Measurements from ENCODE around the gene CCDC122. TPM values are rescaled to one million over a fixed set of nuclear protein-coding genes. Genes with fewer than 3 reads are reported as not detected.

Gene CCDC122
- total and polyA plus RNA-seq, 2 of the 8 experiments (the other 6 are each of a cell fraction or from before 2014, with no cell fraction given): 2.9 to 5.8 TPM

- TF ChIP-seq CBX5 (IDR thresholded peaks at IDR 0.05; ENCODE audit: low read depth, low read length): no peak
- TF ChIP-seq CREB1 (IDR thresholded peaks at IDR 0.05): no peak
- TF ChIP-seq BCL11A (IDR thresholded peaks at IDR 0.05; ENCODE audit: low read depth in 2 of 2, low read length in 2 of 2): no peak
- TF ChIP-seq FOSL1 (IDR thresholded peaks at IDR 0.05; ENCODE audit: insufficient read depth, low read depth, low read length): no peak
- no peak for TF ChIP-seq CHD1 (IDR thresholded peaks at IDR 0.05; ENCODE audit: low read depth, low read length)
Observed at GRCh38 chr13:43880926-43881325, 1.4 kb upstream of the CCDC122 start (continued).
